ENCODE data around the gene TMEM222. TPM values are rescaled to one million over a fixed set of nuclear protein-coding genes. Genes with fewer than 3 reads are reported as not detected.

The TMEM222 gene
- polyA plus RNA-seq, 4 donors: 40.5 to 46.0 (median 42.5) TPM

- DNase-seq (ENCODE audit: low read depth in 4 of 4, low spot score in 3 of 4): no peak
Measured at GRCh38 chr1:27306071-27306470, 15.9 kb upstream of the TMEM222 start.

GRCh38 chr1:27306892-27307761, 14.8 kb upstream of the TMEM222 start:
- DNase-seq (ENCODE audit: low read depth in 4 of 4, low spot score in 3 of 4): peak in 1 of 4 donors; percentile 33

DNA sequence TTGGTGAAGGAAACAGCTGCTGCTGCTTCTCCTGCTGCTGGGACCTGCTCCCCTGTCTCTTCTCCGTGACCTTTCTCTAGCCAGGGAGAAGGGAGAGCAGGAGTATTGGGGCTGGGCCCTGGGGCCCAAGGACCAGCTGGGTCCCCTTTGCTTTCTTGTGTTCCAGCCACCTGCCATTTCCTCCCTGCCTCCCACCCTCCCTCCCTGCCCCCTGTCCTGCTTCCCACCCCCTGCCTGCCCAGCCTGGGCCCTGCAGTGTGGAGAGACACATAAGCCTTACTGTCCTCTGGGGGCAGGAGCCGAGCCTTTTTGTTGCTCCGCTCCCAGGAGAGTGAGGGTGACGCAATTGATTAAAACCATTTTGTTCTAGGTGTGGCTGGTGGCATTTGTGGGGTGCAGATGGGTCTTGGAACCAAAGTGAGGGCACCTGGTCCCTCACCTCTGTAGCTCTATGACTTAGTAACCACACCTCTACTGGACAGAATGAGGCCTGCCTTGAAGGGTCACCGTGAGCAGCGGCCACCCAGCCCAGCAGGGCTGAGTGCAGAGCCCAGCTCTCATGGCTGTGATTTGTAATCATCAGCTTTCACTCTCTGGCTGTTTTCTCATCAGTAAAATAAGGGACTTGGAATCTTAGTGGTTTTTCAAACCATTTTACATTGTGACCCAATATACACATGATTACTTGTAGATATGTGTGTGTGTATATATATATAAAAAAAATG, 13.9 kb upstream of the TMEM222 start:
- DNase-seq (ENCODE audit: low read depth in 4 of 4, low spot score in 3 of 4): no peak

- DNase-seq (ENCODE audit: low read depth in 4 of 4, low spot score in 3 of 4): no peak
Measured at GRCh38 chr1:27314169-27314568, 7.8 kb upstream of the TMEM222 start.

DNA sequence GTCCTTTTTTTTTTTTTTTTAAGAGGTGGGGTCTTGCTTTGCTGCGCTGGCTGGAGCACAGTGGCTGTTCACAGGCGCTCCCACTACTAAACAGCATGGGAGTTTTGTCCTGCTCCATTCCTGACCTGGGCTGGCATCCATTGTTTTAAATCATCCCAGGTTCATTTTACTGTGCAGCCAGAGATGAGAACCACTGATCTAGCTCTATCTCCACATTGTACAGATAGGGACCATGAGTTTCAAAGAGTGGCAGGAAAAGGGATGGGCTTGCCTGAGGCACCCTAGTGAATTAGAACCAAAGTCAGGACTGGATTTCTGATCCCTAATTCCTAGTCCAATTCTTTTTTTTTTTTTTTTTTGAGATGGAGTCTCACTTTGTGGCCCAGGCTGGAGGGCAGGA, 7.2 kb upstream of the TMEM222 start:
- DNase-seq (ENCODE audit: low read depth in 4 of 4, low spot score in 3 of 4): no peak

- no peak for DNase-seq (ENCODE audit: low read depth in 4 of 4, low spot score in 3 of 4)
Measured at GRCh38 chr1:27316860-27317259, 5.1 kb upstream of the TMEM222 start.

- no peak for DNase-seq (ENCODE audit: low read depth in 4 of 4, low spot score in 3 of 4)
Measured at GRCh38 chr1:27318136-27318535, 3.8 kb upstream of the TMEM222 start.

GRCh38 chr1:27318596-27318995, 3.4 kb upstream of the TMEM222 start:
- no peak for DNase-seq (ENCODE audit: low read depth in 4 of 4, low spot score in 3 of 4)

DNA sequence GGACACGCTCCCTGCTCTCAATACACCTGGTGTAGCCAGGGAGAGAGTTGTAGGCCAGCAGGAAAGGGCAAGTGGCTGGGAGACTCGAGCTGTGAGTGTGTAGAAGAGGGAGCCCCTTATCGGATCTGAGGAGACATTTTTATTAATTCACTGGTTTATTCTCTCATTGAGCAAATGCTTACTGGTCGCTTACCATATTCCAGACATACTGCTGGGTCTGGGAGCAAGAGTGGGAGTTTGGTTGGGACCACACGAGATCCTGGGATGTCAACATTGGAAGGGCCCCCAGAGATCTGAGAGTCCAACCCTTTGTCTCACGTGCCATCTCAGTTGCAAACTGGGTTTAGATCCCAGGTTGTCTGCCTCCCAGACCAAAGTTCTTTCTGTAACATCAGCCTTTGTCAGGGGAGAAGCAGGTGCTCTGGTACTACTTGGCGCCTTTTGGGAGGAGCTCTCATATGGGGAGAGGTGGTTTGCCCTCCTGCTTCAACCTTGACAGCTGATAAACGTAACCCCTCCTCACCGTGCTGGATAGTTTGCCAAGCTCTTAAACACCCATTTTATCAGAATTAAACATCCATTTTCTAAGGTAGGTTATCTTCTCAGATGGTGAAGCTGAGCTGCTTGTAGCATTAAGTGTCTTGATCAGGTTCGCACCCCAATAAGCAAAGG, 742 bp downstream of the TMEM222 start:
- DNase-seq (ENCODE audit: low read depth in 4 of 4, low spot score in 3 of 4): no peak

DNA sequence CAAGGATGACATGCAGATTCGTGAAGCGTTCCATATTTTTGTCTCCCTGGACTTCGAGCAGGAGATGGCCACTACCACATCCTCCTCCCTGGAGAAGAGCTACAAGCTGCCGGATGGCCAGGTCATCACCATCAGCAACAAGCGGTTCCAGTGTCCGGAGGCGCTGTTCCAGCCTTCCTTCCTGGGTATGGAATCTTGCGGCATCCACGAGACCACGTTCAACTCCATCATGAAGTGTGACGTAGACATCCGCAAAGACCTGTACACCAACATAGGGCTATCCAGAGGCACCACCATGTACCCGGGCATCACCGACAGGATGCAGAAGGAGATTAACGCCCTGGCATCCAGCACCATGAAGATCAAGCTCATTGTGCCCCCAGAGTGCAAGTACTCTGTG, 3.3 kb downstream of the TMEM222 start:
- DNase-seq (ENCODE audit: low read depth in 4 of 4, low spot score in 3 of 4): no peak

- DNase-seq (ENCODE audit: low read depth in 4 of 4, low spot score in 3 of 4): no peak
Measured at GRCh38 chr1:27327964-27328363, 6.0 kb downstream of the TMEM222 start.

GRCh38 chr1:27330786-27331185, 8.8 kb downstream of the TMEM222 start:
- no peak for DNase-seq (ENCODE audit: low read depth in 4 of 4, low spot score in 3 of 4)

- no peak for DNase-seq (ENCODE audit: low read depth in 4 of 4, low spot score in 3 of 4)
Measured at GRCh38 chr1:27331426-27331825, 9.5 kb downstream of the TMEM222 start.

- no peak for DNase-seq (ENCODE audit: low read depth in 4 of 4, low spot score in 3 of 4)
Measured at GRCh38 chr1:27331922-27332321, 10.0 kb downstream of the TMEM222 start.

DNA sequence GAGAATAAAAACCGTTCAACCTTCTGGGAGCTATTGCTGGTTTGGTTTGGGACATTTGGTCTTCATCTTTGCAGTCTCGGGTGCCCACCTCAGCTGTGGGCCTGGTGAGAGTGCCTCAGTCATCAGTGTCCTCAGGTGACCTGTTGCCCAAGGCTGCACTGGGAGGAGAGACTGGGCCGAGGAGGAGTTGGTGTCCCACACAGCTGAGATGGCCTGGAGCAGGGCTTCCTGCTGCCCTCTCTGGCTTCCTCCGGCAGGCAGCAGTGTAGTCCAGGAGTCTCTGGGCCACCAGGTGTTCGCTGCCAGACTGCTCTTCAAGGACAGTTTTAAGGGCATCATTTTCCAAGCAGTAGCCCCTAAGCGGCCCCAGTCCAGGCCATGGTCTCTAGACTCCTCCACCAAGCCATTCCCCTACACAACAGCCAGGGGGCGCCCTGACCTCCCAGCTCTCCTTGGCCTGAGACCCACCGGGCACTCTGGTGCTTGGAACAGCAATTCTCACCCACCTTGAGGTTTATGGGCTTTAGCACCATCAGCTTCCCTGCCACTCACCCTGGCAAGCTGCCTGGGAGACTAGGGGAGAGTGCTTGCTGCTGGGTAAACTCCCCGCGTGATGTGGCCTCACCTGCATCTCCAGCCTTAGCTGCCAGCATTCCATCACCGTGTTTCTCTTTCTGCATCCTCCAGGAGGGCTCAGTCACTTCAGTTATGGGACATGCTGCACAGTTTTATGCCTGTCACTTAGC, 10.7 kb downstream of the TMEM222 start:
- no peak for DNase-seq (ENCODE audit: low read depth in 4 of 4, low spot score in 3 of 4)

DNA sequence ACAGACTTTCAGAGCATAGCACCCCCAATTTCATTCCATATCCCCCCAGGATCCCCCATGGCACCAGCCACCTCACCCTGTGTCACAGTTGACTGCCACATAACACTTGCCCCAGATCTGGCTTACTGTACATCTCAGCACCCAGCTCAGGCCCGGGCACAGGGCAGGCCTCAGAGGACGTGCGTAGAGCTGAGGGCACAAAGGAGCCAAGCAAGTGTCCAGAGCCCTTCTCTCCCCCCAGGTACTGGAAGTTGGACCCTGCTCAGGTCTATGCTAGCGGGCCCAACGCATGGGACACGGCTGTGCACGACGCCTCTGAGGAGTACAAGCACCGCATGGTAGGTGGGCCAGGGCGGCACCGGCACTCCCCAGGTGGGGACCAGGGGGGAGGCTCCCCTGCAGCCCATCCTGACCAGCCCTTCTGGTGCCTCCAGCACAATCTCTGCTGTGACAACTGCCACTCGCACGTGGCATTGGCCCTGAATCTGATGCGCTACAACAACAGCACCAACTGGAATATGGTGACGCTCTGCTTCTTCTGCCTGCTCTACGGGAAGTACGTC, 11.8 kb downstream of the TMEM222 start:
- no peak for DNase-seq (ENCODE audit: low read depth in 4 of 4, low spot score in 3 of 4)

- DNase-seq (ENCODE audit: low read depth in 4 of 4, low spot score in 3 of 4): no peak
Measured at GRCh38 chr1:27335506-27336422, 13.8 kb downstream of the TMEM222 start.

GRCh38 chr1:27336756-27337155, 14.8 kb downstream of the TMEM222 start:
- no peak for DNase-seq (ENCODE audit: low read depth in 4 of 4, low spot score in 3 of 4)

GRCh38 chr1:27338751-27339150, 16.8 kb downstream of the TMEM222 start:
- DNase-seq (ENCODE audit: low read depth in 4 of 4, low spot score in 3 of 4): no peak

Measured in right renal pelvis (tissue), 4 donors.